ENCODE measurements around the gene CHRM4.

The CHRM4 gene

GRCh38 chr11:46427364-46427763 is 35.8 kb upstream of the CHRM4 start:
- TF ChIP-seq, protein P1, sequence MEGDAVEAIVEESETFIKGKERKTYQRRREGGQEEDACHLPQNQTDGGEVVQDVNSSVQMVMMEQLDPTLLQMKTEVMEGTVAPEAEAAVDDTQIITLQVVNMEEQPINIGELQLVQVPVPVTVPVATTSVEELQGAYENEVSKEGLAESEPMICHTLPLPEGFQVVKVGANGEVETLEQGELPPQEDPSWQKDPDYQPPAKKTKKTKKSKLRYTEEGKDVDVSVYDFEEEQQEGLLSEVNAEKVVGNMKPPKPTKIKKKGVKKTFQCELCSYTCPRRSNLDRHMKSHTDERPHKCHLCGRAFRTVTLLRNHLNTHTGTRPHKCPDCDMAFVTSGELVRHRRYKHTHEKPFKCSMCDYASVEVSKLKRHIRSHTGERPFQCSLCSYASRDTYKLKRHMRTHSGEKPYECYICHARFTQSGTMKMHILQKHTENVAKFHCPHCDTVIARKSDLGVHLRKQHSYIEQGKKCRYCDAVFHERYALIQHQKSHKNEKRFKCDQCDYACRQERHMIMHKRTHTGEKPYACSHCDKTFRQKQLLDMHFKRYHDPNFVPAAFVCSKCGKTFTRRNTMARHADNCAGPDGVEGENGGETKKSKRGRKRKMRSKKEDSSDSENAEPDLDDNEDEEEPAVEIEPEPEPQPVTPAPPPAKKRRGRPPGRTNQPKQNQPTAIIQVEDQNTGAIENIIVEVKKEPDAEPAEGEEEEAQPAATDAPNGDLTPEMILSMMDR (IDR thresholded peaks at IDR 0.05; ENCODE audit: borderline replicate concordance, insufficient read depth, low read depth, low read length): no peak
- H3K4me3 ChIP-seq (ENCODE audit: low read depth, low read length): no peak overlapping the region

- no peak overlapping the region for H3K4me3 ChIP-seq (ENCODE audit: low read depth, low read length)
- TF ChIP-seq, protein P1 (IDR thresholded peaks at IDR 0.05; ENCODE audit: borderline replicate concordance, insufficient read depth, low read depth, low read length): no peak
These were observed 34.8 kb upstream of the CHRM4 start for GRCh38 chr11:46426233-46426991.

DNA sequence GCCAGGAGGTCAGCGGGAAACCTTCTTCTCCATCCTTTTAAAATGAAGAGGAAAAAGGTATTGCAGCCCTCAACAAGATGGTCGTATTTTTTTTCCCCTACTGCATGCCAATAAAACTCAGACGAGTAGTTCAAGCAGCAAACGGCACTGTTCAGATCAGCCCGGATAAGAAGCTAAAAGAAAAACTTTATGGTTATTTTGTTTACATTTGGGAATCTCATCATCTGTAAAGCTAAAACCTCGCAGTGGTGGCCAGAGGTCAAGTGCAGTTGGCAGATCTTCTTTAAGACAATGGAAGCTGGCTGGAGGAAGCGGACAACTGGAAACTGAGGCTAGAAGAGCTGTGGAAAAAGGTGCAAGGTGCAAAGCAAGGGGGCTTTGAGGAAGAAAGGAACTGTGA is 31.0 kb upstream of the CHRM4 start:
- TF ChIP-seq, protein P1 (IDR thresholded peaks at IDR 0.05; ENCODE audit: borderline replicate concordance, insufficient read depth, low read depth, low read length): no peak
- H3K4me3 ChIP-seq (ENCODE audit: low read depth, low read length): no peak overlapping the region

DNA sequence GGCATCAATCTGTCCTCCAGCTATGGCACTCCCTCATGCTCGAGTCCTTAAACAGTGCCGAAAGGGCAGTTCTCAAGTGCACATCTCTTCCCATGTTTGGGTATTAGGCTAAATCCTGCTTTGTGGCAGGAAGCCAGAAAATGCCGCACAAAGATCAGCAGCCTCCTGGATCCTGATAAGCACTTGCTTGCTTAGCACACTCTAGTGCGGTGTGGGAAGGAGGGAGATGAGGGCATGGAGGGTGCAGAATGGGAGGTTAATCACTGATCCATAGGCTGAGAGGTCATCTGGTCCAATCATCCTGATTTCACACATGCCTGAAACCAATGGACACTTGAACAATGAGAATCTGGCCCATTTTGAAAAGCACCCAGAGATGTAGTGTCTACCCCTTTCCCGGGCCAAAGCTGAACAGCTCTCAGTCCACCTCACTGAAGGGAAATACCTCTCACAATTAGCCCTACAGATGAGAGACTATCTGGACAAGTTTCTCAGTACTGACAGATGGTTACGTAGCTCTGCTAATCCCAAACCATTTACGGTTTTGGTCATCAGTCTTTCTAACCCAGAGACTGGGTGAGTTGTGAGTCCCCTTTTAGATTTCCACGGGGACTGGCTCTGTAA is 29.8 kb upstream of the CHRM4 start:
- no peak overlapping the region for H3K4me3 ChIP-seq (ENCODE audit: low read depth, low read length)
- TF ChIP-seq, protein P1 (IDR thresholded peaks at IDR 0.05; ENCODE audit: borderline replicate concordance, insufficient read depth, low read depth, low read length): no peak

- no peak overlapping the region for H3K4me3 ChIP-seq (ENCODE audit: low read depth, low read length)
- TF ChIP-seq, protein P1 (IDR thresholded peaks at IDR 0.05; ENCODE audit: borderline replicate concordance, insufficient read depth, low read depth, low read length): no peak
These were observed 28.9 kb upstream of the CHRM4 start for GRCh38 chr11:46420513-46420912.

DNA sequence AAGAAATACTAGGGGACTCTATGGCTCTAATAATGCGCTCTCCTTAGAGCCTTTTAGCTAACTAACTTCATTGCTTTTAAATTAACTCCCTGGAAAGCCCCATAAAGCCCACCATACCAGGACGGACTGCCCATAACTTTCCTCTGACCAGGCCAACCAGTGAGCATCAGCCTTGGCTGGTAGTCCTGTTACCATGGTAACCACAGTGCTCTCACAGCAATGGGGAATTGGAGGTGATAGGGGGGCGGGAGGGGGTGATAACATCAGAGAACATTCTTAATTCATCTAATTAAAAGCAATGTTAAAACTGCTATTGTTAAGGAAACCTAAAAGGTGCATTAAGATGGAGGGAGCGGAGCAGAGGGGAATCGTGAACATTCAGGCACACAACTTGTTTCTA is 27.2 kb upstream of the CHRM4 start:
- H3K4me3 ChIP-seq (ENCODE audit: low read depth, low read length): no peak overlapping the region
- TF ChIP-seq, protein P1 (IDR thresholded peaks at IDR 0.05; ENCODE audit: borderline replicate concordance, insufficient read depth, low read depth, low read length): no peak

DNA sequence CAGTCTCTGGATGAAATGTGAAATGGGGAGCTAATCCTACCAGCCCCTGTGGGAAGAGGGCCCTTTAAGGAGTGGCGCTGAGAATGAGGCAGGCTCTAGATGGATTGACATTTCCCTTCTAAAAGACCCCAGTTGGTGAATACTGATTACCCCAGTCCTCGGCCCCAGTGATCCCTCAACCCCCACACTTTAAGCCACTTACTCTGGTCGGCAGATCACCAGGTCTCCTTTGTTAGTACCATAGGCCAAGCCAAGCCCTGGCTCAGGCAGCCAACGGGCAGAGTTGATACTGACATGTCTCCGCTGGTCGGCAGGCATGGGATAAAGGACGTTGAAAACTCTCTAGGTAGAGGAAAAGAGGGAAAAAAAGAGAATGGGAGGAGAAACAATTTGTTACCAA is 26.1 kb upstream of the CHRM4 start:
- TF ChIP-seq, protein P1 (IDR thresholded peaks at IDR 0.05; ENCODE audit: borderline replicate concordance, insufficient read depth, low read depth, low read length): no peak

More for the DNA sequence above, 26.1 kb upstream of the CHRM4 start:
- H3K4me3 ChIP-seq (ENCODE audit: low read depth, low read length): no peak overlapping the region

Measured in GM12875 (cell line).